ENCODE results near the gene ASTL. TPM values are rescaled to one million over a fixed set of nuclear protein-coding genes. Genes with fewer than 3 reads are reported as not detected.

ASTL gene
- total RNA-seq: under 1 TPM in 1 of 2 experiments, not detected in 1; 0.22 TPM

DNA sequence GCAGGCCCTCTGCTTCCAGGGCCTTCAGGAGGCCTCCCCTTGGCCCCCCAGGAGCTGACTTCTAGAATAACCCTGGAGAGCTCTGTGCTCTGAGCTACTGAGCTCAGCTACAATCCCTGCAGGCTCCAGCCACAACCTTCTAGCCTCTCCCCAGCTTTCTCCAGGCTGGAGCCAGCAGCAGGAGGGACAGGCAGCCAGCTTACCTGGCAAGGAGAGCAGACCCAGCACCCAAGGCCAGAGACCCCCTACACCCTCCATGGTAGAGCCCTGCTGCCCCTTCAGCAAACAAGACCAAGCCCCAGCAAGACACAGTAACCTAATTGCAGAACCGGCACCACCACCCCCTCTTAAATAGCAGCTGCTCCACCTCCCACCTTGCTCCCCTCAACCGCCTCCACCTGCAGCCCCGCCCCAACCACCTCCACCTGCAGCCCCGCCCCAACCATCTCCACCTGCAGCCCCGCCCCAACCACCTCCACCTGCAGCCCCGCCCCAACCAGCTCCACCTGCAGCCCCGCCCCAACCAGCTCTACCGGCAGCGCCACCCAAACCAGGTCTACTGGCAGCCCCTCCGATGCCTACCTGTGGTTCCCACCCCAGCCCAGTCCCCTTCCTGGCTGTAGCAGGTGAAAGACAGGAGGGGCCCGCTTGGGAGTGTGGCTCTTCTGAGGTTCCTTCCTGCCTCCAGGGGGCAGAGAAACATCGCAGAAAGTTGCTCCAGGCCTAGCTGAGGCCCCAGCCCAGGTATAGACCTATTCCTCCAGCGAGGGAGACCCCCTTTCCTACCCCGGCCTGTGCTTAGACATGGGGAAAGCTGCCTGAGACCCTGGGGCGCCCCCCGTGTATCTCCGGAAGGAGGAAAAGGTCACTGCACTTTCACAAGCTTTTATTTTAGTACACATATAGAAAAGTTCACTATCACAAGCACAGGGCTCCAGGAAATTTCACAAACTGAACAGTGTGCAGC, at the start of gene ASTL:
Gene ASTL (minus strand): TSS at position 324 of the 967 bp plus-strand sequence. CDS start 66 bp downstream, at position 258.
- Mint-ChIP-seq H3K4me1 (peaks cover 19% of the 10 kb centered on the region), H3K4me3 (no peak within 1 kb of the TSS), H3K9me3 (no peaks in the 10 kb centered on the region), H3K27ac (no peak within 1 kb of the TSS), H3K27me3 (no peaks in the 10 kb centered on the region), H3K36me3 (ENCODE audit: low read depth) (peaks cover 4% of the 10 kb centered on the region)
- ChIA-PET POLR2A (interaction anchor here (2.9 kb wide), 1 partner anchor 37 kb away, joined by 17 read pairs; no protein-coding TSS in a partner anchor), CTCF (interaction anchor here (0.5 to 15.6 kb wide), 25 partner anchors 9 to 193 kb away, joined by 3 to 239 read pairs (median 5); partner anchors contain the start of genes ADRA2B, CIAO1 and STARD7)
- DNase-seq: peak; percentile 76

DNA sequence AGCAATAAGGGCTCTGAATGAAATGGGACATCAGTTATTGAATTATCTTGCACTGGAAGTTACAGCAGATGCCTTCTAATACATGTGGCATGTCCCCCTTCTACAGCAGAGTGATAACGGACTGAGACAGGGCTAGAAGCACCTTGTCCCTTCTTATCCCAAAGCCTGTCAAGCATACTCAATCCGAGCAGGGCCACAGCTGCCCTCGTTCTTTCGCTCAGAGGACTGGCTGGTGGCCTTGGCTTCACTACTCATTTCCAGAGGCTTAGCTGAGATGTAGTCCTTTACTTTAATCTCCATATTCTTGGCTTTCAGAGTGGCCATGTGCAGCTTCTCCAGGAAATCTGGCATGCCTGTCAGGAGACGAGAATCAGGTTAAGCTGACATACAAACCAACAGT, 48.3 kb upstream of the ASTL start:
- Mint-ChIP-seq H3K27ac (no peak overlapping the region), H3K4me3 (no peak overlapping the region), H3K4me1 (no peaks in the 10 kb centered on the region), H3K9me3 (no peaks in the 10 kb centered on the region), H3K36me3 (ENCODE audit: low read depth) (peaks cover 39% of the 10 kb centered on the region), H3K27me3 (no peaks in the 10 kb centered on the region)
- POLR2A ChIA-PET: no interaction called here
- CTCF ChIA-PET: interaction anchor here (1.3 to 2.8 kb wide), 3 partner anchors 10 to 19 kb away, joined by 3 to 11 read pairs (median 7); no protein-coding TSS in a partner anchor
- no peak for DNase-seq

DNA sequence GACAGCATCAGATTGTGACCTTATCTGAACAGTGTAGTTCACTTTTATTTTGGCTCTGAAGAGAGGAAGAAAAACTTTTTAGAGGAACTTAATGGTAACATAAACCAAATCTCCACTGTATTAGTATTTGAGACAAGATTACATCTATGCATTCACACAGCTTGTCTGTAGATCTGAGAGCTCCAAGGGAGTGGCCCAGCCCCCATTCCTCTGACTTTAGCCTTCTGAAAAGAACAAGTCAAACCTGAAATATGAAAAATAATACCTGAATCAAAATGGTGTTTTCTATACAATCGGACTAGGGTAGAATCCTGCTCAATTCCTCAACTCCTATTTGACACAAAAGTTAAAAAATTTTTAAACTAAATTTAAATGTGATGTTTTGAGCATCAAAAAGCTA, 47.2 kb upstream of the ASTL start:
- Mint-ChIP-seq H3K36me3 (ENCODE audit: low read depth) (peaks cover 34% of the 10 kb centered on the region), H3K27me3 (no peaks in the 10 kb centered on the region), H3K27ac (no peak overlapping the region), H3K4me3 (no peak overlapping the region), H3K9me3 (no peaks in the 10 kb centered on the region), H3K4me1 (peaks cover 6% of the 10 kb centered on the region)
- CTCF ChIA-PET: interaction anchor here (0.9 to 2.8 kb wide), 3 partner anchors 11 to 333 kb away, joined by 3 to 7 read pairs (median 4); no protein-coding TSS in a partner anchor
- DNase-seq: no peak
- POLR2A ChIA-PET: no interaction called here

DNA sequence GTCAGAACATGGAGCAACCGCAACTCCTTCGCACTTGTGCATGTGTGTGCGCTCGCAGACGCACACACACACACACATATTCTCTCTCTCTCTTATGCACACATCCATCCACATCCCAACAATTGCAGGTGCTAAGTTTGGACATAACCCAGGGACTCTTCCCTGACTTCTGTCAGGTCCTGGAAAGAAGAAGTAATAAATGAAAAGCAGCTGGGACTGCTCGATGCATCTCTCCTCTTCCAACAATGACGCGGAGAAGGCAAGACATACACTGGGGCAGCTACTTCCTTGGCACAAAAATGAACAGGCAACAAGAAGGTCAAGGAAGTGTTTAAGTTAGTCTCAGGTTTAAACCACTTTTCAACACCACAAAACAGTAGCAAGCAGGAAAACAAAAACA, 46.7 kb upstream of the ASTL start:
- H3K36me3 Mint-ChIP-seq (ENCODE audit: low read depth): peaks cover 34% of the 10 kb centered on the region
- DNase-seq: no peak
- H3K27ac Mint-ChIP-seq: peak overlapping the region; percentile 33
- no peaks in the 10 kb centered on the region for H3K9me3 Mint-ChIP-seq
- CTCF ChIA-PET: interaction anchor here (0.9 to 2.9 kb wide), 4 partner anchors 10 to 334 kb away, joined by 3 to 17 read pairs (median 4); partner anchors contain the start of gene STARD7
- H3K27me3 Mint-ChIP-seq: no peaks in the 10 kb centered on the region
- peaks cover 7% of the 10 kb centered on the region for H3K4me1 Mint-ChIP-seq
- H3K4me3 Mint-ChIP-seq: no peak overlapping the region
- POLR2A ChIA-PET: no interaction called here

DNA sequence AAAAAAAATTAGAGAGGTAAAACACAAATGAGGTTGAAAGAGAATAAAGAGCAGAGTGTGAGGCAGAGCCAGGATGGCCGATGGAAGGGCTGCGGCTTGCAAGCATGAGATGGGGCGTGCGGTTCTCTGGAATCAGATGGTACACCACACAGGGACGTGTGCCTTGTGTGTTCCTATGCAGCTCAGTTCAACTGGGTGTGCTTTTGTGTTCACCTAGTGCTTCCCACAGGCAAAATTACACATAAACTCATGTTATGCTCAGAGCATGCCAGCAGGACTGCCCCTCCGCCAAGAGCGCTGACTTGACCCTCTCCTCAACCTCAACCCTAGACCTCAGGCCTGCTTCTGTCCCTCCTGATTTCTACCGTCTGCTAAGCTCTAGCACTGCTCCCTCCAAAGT, 45.9 kb upstream of the ASTL start:
- no peak for DNase-seq
- ChIA-PET CTCF (interaction anchor here (1.5 to 2.9 kb wide), 2 partner anchors 10 to 24 kb away, joined by 3 to 17 read pairs; partner anchors contain the start of gene STARD7), POLR2A (no interaction called here)
- peaks cover 7% of the 10 kb centered on the region for H3K4me1 Mint-ChIP-seq
- no peaks in the 10 kb centered on the region for H3K27me3 Mint-ChIP-seq
- H3K36me3 Mint-ChIP-seq (ENCODE audit: low read depth): peaks cover 34% of the 10 kb centered on the region
- no peak overlapping the region for H3K4me3 Mint-ChIP-seq
- H3K9me3 Mint-ChIP-seq: no peaks in the 10 kb centered on the region
- H3K27ac Mint-ChIP-seq: no peak overlapping the region

DNA sequence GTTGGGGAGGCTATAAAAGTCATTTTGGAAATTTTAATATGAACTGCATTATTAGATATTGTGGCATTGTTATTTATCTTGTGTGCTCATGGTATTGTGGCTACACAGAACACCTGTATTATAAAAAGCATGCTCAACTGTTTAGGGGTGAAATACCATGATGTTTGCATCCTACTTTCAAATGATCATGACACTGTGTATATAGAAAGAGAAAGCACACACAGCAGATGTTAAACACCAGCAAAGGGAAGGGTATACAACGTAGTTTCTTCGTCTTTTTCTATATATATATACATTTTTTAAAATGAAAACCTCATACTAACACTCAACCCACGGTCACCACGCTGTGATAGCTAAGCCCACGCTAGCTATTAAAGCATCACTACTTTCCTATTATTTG, 43.2 kb upstream of the ASTL start:
- CTCF ChIA-PET: interaction anchor here (0.5 to 1.7 kb wide), 5 partner anchors 25 to 189 kb away, joined by 3 to 10 read pairs (median 4); partner anchors contain the start of gene ASTL
- H3K4me3 Mint-ChIP-seq: no peak overlapping the region

DNA sequence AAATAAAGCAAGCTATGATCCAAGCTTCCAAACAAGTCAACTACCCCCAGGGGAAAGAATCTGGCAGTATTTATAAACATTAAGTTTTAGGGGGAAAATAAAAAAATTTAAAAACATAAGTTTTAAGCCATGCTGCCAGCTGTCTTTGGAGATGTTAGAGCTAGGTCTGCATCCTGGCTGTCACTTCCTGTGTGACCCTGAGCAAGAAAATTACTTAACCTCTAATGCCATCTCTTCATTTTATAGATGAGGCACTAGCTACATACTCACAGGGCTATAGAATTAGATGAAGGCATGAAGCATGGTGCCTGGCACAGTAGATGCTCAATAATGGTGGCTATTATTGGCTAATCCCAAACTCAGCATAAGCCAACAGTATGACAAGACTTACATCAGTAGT, 42.2 kb upstream of the ASTL start:
- no peak overlapping the region for H3K27ac Mint-ChIP-seq
- H3K4me1 Mint-ChIP-seq: peaks cover 8% of the 10 kb centered on the region
- peaks cover 17% of the 10 kb centered on the region for H3K36me3 Mint-ChIP-seq (ENCODE audit: low read depth)
- H3K27me3 Mint-ChIP-seq: no peaks in the 10 kb centered on the region
- H3K9me3 Mint-ChIP-seq: no peaks in the 10 kb centered on the region
- POLR2A ChIA-PET: no interaction called here
- DNase-seq: no peak
- no peak overlapping the region for H3K4me3 Mint-ChIP-seq
- CTCF ChIA-PET: interaction anchor here (0.5 to 1.7 kb wide), 3 partner anchors 8 to 135 kb away, joined by 3 to 10 read pairs (median 3); partner anchors contain the start of gene ASTL

More for the DNA sequence above, 43.2 kb upstream of the ASTL start:
- POLR2A ChIA-PET: interaction anchor here (0.6 kb wide), 1 partner anchor 14 kb away, joined by 3 read pairs; no protein-coding TSS in a partner anchor
- Mint-ChIP-seq H3K36me3 (ENCODE audit: low read depth) (peaks cover 25% of the 10 kb centered on the region), H3K27me3 (no peaks in the 10 kb centered on the region), H3K9me3 (no peaks in the 10 kb centered on the region), H3K4me1 (peaks cover 8% of the 10 kb centered on the region), H3K27ac (no peak overlapping the region)
- no peak for DNase-seq

DNA sequence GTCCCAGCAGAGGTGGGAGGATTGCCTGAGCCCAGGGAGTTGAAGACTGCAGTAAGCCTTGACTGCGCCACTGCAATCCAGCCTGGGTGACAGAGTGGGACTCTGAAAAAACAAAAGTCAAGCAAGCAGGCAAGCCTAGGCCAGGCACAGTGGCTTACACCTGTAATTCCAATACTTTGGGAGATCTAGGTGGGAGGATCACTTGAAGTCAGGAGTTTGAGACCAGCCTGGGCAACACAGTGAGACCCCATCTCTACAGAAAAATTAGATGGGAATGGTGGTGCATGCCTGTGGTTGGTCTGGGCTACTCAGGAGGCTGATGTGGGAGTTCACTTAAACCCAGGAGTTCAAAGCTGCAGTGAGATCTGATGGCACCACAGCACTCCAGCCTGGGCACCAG, 41.7 kb upstream of the ASTL start:
- Mint-ChIP-seq H3K4me3 (no peak overlapping the region), H3K27me3 (no peaks in the 10 kb centered on the region), H3K36me3 (ENCODE audit: low read depth) (peaks cover 12% of the 10 kb centered on the region), H3K9me3 (no peaks in the 10 kb centered on the region), H3K27ac (no peak overlapping the region), H3K4me1 (peaks cover 8% of the 10 kb centered on the region)
- POLR2A ChIA-PET: no interaction called here
- no peak for DNase-seq
- CTCF ChIA-PET: interaction anchor here (0.7 to 1.7 kb wide), 2 partner anchors 42 to 136 kb away, joined by 3 to 10 read pairs; partner anchors contain the start of gene ASTL

DNA sequence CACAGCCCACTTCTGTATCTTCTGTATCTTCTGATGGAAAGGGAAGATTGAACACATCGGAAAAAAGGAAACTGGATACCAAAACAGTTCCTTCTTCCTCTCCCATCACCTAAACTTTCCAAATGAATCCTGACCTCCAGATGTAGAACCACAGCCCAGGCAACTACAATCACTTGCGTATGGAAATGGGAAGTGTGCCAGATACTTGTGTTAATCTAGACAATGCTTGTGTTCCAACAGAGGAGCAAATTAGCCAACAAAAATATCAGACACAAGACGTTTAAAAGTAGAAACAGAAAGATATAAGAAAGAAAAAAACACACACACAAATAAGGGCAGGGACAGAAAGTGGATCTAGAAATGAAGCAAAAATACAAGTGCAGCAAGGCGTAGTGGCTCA, 38.4 kb upstream of the ASTL start:
- peaks cover 20% of the 10 kb centered on the region for H3K4me1 Mint-ChIP-seq
- no peaks in the 10 kb centered on the region for H3K9me3 Mint-ChIP-seq
- no peaks in the 10 kb centered on the region for H3K36me3 Mint-ChIP-seq (ENCODE audit: low read depth)
- H3K4me3 Mint-ChIP-seq: no peak overlapping the region
- no peak overlapping the region for H3K27ac Mint-ChIP-seq
- no peaks in the 10 kb centered on the region for H3K27me3 Mint-ChIP-seq
- DNase-seq: no peak
- CTCF ChIA-PET: interaction anchor here (7.6 kb wide), 1 partner anchor 34 kb away, joined by 239 read pairs; the partner anchor contains the start of genes ASTL and DUSP2
- POLR2A ChIA-PET: no interaction called here

DNA sequence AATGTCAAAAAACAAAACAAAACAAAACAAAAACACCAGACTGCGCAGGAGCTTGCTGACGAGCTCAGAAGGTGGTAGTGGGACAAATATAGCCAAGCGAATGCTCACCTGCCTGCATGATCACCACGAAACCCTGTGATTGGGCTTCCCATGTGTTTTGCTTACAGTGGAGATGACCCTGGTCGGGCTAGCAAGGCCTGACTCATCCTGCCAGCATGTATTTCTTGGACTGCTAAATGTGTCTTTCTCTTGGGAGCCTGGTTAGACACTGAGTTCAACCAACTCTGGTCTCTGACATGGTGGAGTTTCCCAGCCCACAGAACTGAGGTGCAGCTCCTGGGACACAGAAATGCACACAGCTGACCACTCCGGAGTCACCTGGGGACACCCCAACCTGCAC, 37.6 kb upstream of the ASTL start:
- Mint-ChIP-seq H3K36me3 (ENCODE audit: low read depth) (no peaks in the 10 kb centered on the region), H3K27ac (no peak overlapping the region), H3K4me1 (peaks cover 18% of the 10 kb centered on the region), H3K27me3 (no peaks in the 10 kb centered on the region), H3K4me3 (no peak overlapping the region), H3K9me3 (no peaks in the 10 kb centered on the region)
- ChIA-PET POLR2A (interaction anchor here (2.4 kb wide), 1 partner anchor 36 kb away, joined by 17 read pairs; the partner anchor contains the start of gene ASTL), CTCF (interaction anchor here (0.5 to 7.6 kb wide), 5 partner anchors 12 to 156 kb away, joined by 3 to 239 read pairs (median 26); partner anchors contain the start of genes ADRA2B, ASTL and DUSP2)
- DNase-seq: no peak

DNA sequence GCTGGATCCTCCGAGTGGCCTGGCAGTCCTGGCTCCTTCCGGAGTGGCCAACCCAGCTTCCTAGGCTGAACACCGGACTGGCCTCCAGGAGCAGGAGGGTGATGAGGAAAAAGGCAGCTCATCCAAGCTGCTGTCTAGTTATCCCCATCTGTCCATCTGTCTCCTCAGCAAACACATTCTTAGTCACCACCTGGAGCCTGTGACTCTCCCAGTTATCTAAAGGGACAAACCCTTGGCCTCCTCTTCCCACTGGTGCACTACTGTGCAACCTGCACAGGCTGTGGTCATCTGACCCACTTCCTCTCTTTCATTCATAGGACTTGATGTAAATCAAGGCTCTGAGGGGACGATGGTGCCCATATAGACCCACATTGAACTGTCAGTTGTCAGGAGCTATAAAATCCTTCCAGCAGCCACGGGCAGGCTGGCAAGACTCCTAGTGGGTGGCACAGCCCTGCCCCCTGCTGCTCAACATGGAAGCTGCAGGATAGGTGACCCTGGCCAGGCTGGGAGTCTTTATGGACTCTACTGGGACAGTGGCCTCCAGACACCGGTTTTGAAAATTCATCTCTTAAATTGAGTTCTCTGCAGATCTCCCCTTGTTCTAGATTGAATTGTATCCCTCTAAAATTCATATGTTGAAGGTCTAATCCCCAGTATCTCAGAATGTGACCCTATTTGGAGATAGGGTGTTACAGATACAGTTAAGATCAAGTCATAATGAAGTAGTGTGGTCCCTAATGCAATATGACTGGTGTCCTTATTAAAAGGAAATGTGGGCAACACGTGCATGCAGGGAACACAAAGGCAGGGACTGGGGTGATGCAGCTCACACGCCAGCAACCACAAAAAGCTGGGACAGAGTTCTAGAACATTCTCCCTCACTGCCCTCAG, 36.2 kb upstream of the ASTL start:
- ChIA-PET CTCF (interaction anchor here (0.6 to 7.6 kb wide), 41 partner anchors 9 to 335 kb away, joined by 3 to 239 read pairs (median 6); partner anchors contain the start of genes ADRA2B, ASTL, DUSP2 and NCAPH), POLR2A (interaction anchor here (1.0 to 2.4 kb wide), 3 partner anchors 31 to 35 kb away, joined by 5 to 17 read pairs (median 5); partner anchors contain the start of gene ASTL)
- Mint-ChIP-seq H3K27me3 (no peaks in the 10 kb centered on the region), H3K27ac (no peak overlapping the region), H3K9me3 (peaks cover 4% of the 10 kb centered on the region), H3K36me3 (ENCODE audit: low read depth) (peaks cover 3% of the 10 kb centered on the region), H3K4me1 (peaks cover 13% of the 10 kb centered on the region), H3K4me3 (no peak overlapping the region)
- peak; percentile 85 for DNase-seq

DNA sequence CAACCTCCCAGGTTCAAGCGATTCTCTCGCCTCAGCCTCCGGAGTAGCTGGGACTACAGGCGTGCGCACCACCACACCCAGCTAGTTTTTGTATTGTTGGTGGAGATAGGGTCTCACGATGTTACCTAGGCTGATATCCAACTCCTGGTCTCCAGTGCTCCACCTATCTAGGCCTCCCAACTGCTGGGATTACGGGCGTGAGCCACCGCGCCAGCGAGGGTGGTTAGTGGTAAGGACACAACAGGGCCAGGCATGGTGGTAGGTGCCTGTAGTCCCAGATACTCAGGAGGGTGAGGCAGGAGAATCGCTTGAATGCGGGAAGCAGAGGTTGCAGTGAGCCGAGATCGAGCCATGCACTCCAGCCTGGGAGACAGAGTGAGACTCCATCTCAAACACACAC, 33.5 kb upstream of the ASTL start:
- peaks cover 7% of the 10 kb centered on the region for H3K9me3 Mint-ChIP-seq
- DNase-seq: no peak
- ChIA-PET CTCF (no interaction called here), POLR2A (no interaction called here)
- no peak overlapping the region for H3K4me3 Mint-ChIP-seq
- H3K36me3 Mint-ChIP-seq (ENCODE audit: low read depth): peaks cover 3% of the 10 kb centered on the region
- no peaks in the 10 kb centered on the region for H3K27me3 Mint-ChIP-seq
- no peak overlapping the region for H3K27ac Mint-ChIP-seq
- peaks cover 14% of the 10 kb centered on the region for H3K4me1 Mint-ChIP-seq
